LNCaP clone FGC (cell line): Measurements from ENCODE around the gene NT5M.

ENCODE experiments used
- DNase-seq: peaks from one replicate; pipeline ENCODE4 v3.0.0-alpha.2; 2011; ENCODE audit warnings: low read depth
- H3K4me3 ChIP-seq: 2 replicates; pipeline ENCODE4 v1.5.1; 2011; ENCODE audit warnings: mild to moderate bottlenecking, low read depth, low read length, control low read depth
- TF ChIP-seq, protein P1 (sequence below): IDR thresholded peaks from 2 replicates; pipeline ENCODE4 v1.5.1; 2012; ENCODE audit warnings: mild to moderate bottlenecking; ENCODE audit not compliant: control insufficient read depth, insufficient read depth; ENCODE audit errors: extremely low read depth

NT5M gene

DNA sequence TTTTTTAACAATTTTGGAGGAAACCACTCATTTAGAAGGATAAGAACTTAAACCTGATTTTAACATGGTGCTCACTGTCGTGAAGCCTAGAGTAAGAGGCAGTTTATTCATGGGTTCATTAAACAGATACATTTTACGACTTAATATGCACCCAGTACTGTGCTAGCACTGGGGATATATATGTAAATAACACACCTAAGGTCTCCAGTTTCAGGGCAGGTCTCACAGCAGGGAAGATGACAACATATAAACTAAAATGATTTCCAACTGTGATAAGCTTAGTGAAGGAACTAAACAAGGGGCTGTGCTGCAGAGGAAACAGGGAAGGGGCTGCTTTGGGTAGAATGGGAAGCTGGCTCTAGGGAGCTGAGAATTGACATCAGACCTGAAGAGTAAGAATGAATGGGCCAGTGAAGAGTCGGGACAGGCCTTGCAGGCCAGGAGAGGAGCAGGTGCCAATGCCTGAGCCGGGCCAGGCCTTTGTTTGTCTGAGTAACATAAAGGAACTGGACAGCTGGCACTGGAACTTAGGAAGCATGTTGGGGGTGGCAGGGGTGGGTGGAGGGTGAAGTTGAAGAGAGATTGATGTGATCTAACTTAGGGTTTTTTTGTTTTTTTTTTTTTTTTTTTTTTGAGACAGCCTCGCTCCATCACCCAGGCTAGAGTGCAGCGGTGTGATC lies 12.1 kb downstream of the NT5M start:
- TF ChIP-seq, protein P1, sequence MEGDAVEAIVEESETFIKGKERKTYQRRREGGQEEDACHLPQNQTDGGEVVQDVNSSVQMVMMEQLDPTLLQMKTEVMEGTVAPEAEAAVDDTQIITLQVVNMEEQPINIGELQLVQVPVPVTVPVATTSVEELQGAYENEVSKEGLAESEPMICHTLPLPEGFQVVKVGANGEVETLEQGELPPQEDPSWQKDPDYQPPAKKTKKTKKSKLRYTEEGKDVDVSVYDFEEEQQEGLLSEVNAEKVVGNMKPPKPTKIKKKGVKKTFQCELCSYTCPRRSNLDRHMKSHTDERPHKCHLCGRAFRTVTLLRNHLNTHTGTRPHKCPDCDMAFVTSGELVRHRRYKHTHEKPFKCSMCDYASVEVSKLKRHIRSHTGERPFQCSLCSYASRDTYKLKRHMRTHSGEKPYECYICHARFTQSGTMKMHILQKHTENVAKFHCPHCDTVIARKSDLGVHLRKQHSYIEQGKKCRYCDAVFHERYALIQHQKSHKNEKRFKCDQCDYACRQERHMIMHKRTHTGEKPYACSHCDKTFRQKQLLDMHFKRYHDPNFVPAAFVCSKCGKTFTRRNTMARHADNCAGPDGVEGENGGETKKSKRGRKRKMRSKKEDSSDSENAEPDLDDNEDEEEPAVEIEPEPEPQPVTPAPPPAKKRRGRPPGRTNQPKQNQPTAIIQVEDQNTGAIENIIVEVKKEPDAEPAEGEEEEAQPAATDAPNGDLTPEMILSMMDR: no peak

GRCh38 chr17:17320188-17320910 lies 17.2 kb downstream of the NT5M start:
- TF ChIP-seq, protein P1: no peak
- H3K4me3 ChIP-seq: no peak overlapping the region
- DNase-seq: no peak

More for the DNA sequence above, 12.1 kb downstream of the NT5M start:
- DNase-seq: peak; percentile 71
- no peak overlapping the region for H3K4me3 ChIP-seq

DNA sequence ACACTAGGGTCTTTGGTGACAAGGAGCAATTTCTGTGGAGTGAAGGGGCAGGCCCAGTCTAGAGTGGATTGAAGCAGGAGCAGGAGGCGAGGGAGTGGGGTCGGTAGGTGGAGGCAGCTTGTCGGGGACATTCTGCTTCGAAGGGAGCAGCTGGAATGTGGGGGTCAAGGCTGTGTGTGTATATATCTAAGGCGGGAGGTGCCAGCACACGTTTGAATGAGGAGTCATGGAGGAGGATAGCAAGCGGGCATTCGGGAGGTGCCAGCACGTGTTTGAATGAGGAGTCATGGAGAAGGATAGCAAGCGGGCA lies 17.7 kb downstream of the NT5M start:
- TF ChIP-seq, protein P1: no peak

GRCh38 chr17:17321356-17322025 lies 18.3 kb downstream of the NT5M start:
- TF ChIP-seq, protein P1: no peak
- H3K4me3 ChIP-seq: no peak overlapping the region
- no peak for DNase-seq

More for the DNA sequence above, 17.7 kb downstream of the NT5M start:
- H3K4me3 ChIP-seq: no peak overlapping the region
- DNase-seq: no peak

GRCh38 chr17:17322516-17323510 lies 19.6 kb downstream of the NT5M start:
- TF ChIP-seq, protein P1: no peak

GRCh38 chr17:17324616-17325015 lies 21.4 kb downstream of the NT5M start:
- H3K4me3 ChIP-seq: no peak overlapping the region
- TF ChIP-seq, protein P1: no peak
- no peak for DNase-seq

More at GRCh38 chr17:17322516-17323510, 19.6 kb downstream of the NT5M start:
- DNase-seq: no peak
- H3K4me3 ChIP-seq: no peak overlapping the region
